HG03196 (cell line): Measurements from ENCODE around the gene PYGB.
"Not testable (repeated sequence)": the region's sequence is repeated elsewhere in the genome, so short reads cannot be mapped to it uniquely, and the experiment has no call there.

ENCODE experiments used
- ATAC-seq: cut with Tn5 transposase; IDR thresholded peaks from one replicate; pipeline ENCODE4 v1.9.1; 2021; ENCODE audit not compliant: unreplicated experiment

PYGB gene

DNA sequence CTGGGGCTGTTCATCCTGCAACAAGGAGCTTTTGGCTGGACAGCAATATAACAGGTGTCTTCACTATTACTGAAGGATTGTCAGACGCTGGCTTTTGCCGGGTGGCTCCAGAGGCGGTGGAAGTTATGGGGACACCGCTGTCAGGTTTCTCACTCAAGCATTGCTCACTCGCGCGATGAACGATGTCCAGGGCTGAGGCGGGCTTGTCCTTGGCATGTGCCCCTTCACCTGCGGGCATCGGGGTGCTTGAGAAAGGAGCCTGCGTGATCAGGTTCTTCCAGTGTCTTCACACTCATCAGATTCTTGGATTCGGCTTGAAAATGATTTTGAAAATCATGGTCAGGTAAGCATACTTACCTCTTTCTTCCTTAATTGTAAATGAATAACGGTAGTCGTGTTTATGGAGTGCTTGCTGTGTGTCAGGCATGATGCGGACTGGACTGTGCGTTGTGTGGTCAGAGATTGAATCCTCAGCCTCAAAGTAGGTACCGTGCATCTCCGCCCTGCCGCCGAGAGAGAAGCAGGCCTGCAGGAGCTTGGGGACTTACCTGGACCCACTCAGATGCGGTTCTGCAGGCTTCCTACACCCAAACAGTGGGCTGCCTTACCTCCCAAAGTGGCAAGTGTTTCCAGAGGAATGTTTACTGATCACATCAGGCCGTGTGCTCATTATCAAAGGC lies 18.3 kb upstream of the PYGB start:
- no peak for ATAC-seq

DNA sequence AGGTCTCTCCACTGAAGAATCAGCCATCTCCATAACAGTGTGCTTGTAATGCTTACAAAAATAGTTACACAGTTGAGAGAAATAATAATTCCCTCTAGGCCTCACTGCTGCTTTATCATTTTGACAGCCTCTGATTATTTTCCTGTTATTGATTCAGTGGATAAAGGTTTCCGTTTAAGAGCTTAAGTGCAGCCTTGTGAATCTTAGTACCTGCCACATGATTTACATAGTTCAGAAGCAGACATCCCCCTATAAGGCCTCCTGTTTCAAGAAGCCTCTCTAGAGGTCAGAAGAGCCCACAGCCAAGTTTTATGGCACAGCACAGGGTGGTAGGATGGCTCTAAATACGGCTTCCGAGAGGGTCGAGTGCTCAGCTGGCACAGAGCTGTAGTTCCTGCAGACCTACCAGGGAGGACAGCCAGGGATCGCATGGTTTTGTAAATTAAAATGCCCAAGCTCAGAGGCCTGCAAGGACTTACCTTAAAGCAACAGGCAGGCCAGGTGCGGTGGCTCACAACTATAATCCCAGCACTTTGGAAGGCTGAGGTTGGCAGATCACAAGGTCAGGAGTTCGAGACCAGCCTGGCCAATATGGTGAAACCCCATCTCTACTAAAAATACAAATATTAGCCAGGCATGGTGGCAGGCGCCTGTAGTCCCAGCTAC lies 17.6 kb upstream of the PYGB start:
- ATAC-seq: peak; percentile 72

DNA sequence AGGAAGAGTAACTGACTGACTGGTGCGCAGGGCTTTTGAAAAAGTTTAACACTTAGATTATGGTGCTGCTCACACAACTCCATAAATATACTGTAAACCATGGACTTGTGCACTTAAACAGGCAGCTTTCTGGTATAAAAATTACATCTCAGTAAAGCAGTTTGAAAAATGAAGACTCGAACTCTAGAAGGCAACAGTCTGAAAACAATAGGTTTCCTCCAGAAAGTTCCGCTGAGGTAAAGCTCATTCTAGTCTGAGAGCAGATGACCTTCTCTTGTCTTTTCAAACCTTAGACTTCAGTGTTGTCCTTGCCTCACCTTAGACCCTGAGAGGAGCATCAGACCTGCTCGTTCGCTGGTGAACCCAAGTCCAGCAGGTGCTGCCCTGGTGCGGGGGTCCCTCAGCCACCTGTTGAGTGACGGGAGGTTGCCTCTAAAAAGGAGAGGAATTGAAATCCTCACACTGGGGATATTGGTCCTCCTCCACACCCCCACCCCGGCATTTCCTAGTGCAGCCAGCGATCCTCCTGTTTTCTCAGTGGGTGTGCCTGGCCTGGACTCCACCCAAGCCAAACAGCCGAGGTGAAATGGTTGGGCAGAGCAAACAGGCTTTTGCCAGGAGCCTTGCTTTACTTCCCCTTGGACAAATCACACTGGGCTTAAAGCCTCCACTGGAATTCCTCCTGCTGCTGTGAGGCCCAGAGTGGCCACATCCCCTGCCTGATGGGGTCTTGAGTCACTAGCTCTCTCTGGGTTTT lies 14.7 kb upstream of the PYGB start:
- ATAC-seq: no peak

DNA sequence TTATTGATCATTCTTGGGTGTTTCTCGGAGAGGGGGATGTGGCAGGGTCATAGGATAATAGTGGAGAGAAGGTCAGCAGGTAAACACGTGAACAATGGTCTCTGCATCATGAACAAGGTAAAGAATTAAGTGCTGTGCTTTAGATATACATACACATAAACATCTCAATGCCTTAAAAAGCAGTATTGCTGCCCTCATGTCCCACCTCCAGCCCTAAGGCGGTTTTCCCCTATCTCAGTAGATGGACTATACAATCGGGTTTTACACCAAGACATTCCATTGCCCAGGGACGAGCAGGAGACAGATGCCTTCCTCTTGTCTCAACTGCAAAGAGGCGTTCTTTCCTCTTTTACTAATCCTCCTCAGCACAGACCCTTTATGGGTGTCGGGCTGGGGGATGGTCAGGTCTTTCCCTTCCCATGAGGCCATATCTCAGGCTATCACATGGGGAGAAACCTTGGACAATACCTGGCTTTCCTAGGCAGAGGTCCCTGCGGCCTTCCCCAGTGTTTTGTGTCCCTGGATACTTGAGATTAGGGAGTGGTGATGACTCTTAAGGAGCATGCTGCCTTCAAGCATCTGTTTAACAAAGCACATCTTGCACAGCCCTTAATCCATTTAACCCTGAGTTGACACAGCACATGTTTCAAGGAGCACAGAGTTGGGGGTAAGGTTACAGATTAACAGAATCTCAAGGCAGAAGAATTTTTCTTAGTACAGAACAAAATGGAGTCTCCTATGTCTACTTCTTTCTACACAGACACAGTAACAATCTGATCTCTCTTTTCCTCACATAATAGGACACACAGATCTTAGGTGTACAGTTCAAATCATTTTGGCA lies 13.7 kb upstream of the PYGB start:
- not testable (repeated sequence) for ATAC-seq

DNA sequence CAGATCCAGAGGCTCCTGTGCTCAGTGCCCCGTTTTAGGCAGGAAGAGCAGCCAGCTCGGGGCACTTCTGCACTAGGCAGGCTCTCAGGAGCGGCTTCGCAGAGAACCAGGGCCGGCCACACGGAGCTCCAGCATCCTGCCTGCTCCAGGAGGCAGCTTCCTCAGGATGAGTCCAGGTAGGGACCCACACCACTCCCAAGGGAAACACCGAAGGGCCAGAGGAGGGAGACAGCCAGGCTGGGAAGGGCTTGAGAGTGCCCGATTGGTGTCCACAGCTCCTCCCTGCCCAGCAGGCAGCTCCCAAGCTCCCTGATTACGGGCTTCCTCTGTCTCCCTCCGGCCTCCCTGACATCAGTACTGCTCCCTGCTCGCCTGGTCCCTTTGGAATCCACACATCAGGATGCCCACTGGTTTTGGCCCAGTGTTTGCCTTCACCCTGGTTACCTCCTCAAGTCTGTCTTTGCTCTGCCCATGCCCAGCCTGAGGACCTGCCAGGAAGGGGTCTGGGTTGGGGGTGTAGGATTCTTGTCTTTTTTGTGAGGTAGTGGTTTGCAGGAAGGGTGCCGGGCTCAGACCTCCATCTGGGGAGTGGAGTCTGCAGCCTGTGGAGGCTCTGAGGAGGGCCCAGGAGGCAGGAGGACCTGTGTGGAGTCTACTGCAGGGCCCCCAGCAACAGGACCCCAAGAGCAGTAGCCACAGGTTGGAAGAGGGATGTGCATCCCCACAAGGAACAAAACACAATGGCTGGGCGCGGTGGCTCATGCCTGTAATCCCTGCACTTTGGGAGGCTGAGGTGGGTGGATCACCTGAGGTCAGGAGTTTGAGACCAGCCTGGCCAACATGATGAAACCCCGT lies 11.2 kb upstream of the PYGB start:
- no peak for ATAC-seq

DNA sequence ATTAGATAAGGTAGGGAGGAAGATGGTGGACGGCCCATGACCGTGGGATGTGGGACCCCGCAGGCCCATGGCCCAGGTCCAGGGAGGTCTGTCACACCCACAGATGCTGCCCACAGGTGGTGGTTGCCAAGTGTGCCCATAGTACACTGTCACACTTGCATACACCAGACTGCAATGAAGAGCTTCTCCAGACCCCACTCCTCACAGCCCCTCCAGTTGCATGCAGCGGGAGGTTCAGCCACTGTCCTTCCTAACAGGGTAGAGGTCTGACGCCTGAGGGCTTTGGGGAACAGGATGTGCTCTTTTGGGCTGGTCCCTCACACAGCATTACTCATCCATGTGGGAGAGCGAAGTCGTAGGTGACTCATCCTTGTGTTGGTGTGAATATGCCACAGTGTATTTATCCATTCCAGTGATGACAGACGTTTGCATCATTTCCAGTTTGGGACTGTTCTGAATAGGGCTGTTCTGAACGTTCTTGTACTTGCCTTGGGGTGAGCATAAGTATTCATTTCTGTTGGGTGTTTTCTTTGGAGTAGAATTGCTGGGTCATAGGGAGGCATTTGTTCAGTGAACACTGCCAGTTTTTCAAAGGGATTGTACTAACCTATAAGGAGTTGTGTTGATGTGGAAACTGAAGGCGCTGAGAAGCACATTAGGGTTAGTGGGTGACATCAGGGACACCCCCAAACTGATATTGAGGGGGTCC lies 10.1 kb upstream of the PYGB start:
- no peak for ATAC-seq

DNA sequence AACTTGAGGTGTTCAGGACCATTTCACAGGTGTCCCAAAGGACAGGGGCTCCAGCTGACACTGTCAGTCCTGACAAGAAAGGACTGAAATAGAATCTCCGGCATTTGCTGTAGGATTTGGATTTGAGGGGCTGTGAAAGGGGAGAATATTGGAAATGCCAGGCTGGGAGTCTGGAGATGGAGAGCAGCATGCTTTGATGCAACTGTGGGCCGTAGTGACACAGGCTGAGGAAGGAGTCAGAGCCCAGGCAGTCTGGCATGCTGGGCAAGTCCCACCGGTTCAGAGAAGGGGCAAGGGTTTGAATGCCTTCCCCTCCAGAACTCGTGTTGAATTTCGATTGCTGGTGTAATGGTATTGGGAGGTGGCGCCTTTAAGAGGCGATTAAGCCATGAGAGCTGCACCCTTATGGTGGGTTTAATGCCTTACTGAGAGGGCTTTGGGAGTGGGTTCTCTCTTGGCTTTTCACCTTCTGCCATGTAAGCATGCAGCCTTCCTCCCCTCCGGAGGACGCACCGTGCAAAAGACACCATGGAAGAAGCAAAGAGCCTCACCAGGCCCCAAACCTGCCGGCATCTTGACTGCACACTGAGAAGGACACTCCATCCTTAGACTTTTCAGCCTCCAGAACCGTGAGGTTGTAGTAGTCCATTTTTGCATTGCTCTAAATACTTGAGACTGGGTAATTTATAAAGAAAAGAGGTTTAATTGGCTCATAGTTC lies 9.4 kb upstream of the PYGB start:
- no peak for ATAC-seq

- peak; percentile 44 for ATAC-seq
These were observed 8.2 kb upstream of the PYGB start for GRCh38 chr20:25239387-25240370.

DNA sequence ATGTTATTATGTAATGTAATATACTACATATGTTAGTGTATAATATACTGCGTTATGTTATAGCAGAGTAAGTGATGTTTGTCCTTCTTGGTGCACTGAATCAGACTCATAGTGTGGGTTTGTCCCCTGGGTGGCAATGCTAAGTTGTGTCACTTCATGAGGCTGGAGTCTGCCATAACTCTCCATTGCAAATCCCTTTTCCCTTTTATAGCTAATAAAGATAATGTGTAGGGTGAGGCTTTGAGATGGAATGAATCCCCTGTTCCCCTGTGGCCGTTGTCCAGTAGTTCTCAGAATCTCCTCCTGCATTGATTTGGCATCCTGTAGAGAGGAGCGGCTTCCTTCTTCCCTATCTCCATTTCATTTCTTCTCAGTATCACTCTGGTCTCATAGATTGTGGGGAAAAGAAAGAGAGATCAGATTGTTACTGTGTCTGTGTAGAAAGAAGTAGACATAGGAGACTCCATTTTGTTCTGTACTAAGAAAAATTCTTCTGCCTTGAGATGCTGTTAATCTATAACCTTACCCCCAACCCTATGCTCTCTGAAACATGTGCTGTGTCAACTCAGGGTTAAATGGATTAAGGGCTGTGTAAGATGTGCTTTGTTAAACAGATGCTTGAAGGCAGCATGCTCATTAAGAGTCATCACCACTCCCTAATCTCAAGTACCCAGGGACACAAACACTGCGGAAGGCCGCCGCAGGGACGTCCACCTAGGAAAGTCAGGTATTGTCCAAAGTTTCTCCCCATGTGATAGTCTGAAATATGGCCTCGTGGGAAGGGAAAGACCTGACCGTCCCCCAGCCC lies 6.8 kb upstream of the PYGB start:
- ATAC-seq: not testable (repeated sequence)

DNA sequence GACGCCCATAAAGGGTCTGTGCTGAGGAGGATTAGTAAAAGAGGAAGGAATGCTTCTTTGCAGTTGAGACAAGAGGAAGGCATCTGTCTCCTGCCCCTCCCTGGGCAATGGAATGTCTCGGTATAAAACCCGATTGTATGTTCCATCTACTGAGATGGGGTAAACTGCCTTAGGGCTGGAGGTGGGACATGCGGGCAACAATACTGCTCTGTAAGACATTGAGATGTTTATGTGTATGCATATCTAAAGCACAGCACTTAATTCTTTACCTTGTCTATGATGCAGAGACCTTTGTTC lies 6.3 kb upstream of the PYGB start:
- not testable (repeated sequence) for ATAC-seq

DNA sequence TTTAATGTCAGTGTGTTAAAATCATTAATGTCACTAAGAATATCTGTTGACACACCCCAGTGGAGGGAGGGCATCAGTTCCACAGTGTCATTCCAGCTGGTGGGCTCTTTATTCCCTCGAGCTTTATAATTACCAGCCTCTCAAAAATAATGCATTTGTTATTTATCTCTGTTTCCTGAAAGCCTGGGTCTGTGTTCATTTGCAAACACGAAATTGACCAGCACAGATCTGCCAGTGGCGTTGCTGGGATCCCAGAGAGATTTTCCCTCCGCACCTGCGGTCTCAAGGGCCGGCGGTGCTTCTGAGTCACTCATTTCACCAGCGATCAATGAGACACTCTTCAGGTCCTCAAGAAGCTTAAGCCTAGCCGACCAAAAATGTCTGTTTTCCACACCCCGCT lies 5.7 kb upstream of the PYGB start:
- ATAC-seq: no peak

DNA sequence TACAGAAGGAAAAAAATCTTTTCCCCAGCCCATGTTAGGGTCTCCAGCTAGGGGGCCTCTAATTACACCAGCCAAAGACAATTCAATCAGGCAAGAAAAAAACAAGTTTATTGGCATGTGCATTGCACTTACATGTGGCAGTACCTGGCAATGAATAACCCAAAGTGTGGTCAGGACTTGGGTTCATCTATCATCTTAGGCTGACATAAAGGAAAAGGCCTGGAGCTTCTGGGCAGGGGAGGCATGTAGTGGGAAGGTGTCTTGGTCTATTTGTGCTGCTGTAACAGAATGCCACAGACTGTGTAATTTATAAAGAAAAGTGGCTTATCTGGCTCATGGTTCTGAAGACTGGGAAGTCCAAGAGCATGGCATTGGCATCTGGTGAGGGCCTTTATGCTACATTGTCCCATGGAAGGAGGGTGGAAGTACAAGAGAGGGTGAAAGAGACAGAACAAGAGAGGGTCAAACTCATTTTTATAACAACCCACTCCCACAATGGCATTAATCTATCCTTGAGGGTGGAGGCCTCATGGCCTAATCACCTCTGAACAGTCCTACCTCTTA lies 4.4 kb upstream of the PYGB start:
- ATAC-seq: no peak

GRCh38 chr20:25244976-25245375 lies 2.9 kb upstream of the PYGB start:
- no peak for ATAC-seq

DNA sequence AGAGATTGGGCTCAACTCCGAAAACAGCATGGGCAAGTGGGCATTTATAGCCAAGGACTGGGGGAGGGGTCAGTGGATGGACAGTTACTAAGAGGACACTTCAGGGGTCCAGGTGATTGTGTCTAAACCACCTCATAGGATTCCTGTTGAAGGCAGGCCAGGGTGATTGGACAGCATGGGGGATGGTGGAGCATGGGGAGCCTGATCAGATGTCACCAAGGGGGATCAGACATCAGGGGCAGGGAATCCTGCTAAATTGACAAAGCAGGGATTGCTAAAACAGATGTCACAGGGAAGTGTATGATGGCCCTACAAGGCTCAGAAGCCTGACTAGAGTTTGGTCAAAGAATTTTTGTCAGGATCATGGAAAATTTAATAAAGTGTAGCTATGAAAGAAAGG lies 2.4 kb upstream of the PYGB start:
- ATAC-seq: no peak

DNA sequence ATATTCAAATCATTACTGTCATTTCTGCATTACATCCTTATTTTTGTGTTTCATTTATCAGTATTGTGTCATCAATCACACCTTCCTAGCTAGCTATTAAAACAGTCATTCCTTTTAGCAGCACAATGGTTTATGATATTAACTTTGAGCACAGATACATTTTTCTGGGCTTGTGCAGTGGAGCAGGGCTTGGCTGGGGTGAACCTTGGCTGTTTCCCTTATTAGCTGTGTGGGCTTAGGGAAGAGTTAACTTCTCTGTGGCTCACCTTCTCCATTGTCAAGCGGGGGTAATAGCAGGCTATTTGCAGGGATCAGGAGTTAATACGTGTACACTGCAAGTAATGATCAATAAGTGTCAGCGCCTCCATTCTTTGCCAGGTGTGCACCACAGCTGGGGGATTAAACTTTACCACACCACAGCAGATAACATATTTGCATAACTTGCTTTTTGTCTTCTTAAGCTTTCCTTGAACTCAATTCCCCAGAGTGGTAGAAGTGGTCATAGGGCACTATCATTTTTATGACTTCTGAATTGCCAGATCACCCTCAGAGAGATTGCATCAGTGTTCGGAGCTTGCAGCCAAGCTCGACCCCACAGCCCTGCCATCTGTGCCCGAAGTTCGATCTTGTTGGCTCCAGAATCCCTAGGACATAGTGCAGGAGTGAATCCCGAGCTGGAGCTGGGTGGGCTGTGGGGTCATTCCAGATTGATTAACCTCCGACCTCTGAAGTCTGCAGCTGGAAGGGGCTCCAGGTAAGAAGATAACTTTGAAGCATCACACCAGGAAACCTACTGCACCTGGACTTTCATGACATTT lies 1.5 kb upstream of the PYGB start:
- peak; percentile 25 for ATAC-seq

GRCh38 chr20:25247000-25247517 lies 826 bp upstream of the PYGB start:
- ATAC-seq: peak; percentile 7
